ENCODE measurements around the gene MARK2. TPM values are rescaled to one million over a fixed set of nuclear protein-coding genes. Genes with fewer than 3 reads are reported as not detected.
A peak's percentile ranks its signal among the peaks of the same experiment; 100 is the strongest.

Gene MARK2
- total RNA-seq, 2 donors from 2014 or later = 32.2 to 33.9 TPM

- Histone ChIP-seq H3K27me3 (no peaks in the 10 kb centered on the region), H3K4me3 (no peak overlapping the region), H3K27ac (peak overlapping the region in 3 of 4 donors; percentile 47 to 60 (median 56)), H3K9me3 (no peaks in the 10 kb centered on the region), H3K4me1 (peaks cover 73% of the 10 kb centered on the region), H3K36me3 (replicated peaks in 1 of 2; ENCODE audit: insufficient read depth in 1 of 2, low read depth in 2 of 2) (no peaks in the 10 kb centered on the region)
- 49 to 71% methylated on average over 5 to 6 of the region's 6 CpGs for WGBS, 2 donors
- intact Hi-C loops (cut with DNase I) = no loop called here
- ATAC-seq (no peak), DNase-seq (peak in 2 of 4 donors; percentile 38 to 44)
- no peak for TF ChIP-seq POLR2A (IDR thresholded peaks at IDR 0.05)
- TF ChIP-seq, protein P1, sequence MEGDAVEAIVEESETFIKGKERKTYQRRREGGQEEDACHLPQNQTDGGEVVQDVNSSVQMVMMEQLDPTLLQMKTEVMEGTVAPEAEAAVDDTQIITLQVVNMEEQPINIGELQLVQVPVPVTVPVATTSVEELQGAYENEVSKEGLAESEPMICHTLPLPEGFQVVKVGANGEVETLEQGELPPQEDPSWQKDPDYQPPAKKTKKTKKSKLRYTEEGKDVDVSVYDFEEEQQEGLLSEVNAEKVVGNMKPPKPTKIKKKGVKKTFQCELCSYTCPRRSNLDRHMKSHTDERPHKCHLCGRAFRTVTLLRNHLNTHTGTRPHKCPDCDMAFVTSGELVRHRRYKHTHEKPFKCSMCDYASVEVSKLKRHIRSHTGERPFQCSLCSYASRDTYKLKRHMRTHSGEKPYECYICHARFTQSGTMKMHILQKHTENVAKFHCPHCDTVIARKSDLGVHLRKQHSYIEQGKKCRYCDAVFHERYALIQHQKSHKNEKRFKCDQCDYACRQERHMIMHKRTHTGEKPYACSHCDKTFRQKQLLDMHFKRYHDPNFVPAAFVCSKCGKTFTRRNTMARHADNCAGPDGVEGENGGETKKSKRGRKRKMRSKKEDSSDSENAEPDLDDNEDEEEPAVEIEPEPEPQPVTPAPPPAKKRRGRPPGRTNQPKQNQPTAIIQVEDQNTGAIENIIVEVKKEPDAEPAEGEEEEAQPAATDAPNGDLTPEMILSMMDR (IDR thresholded peaks at IDR 0.05) = no peak
These were observed 38.8 kb downstream of the MARK2 start for GRCh38 chr11:63877658-63878241.

GRCh38 chr11:63879598-63880402 is 40.9 kb downstream of the MARK2 start:
- ATAC-seq (no peak), DNase-seq (no peak)
- H3K9me3 ChIP-seq = no peaks in the 10 kb centered on the region
- H3K4me1 ChIP-seq = peaks cover 67% of the 10 kb centered on the region
- TF ChIP-seq, protein P1 (IDR thresholded peaks at IDR 0.05) = no peak
- TF ChIP-seq POLR2A (IDR thresholded peaks at IDR 0.05) = no peak
- H3K27me3 ChIP-seq = no peaks in the 10 kb centered on the region
- peak overlapping the region in 1 of 4 donors; percentile 34 for H3K27ac ChIP-seq
- WGBS, 2 donors = 28 to 36% methylated on average over 2 of the region's 2 CpGs
- intact Hi-C loops (cut with DNase I) = no loop called here
- no peaks in the 10 kb centered on the region for H3K36me3 ChIP-seq (replicated peaks in 1 of 2; ENCODE audit: insufficient read depth in 1 of 2, low read depth in 2 of 2)
- no peak overlapping the region for H3K4me3 ChIP-seq

DNA sequence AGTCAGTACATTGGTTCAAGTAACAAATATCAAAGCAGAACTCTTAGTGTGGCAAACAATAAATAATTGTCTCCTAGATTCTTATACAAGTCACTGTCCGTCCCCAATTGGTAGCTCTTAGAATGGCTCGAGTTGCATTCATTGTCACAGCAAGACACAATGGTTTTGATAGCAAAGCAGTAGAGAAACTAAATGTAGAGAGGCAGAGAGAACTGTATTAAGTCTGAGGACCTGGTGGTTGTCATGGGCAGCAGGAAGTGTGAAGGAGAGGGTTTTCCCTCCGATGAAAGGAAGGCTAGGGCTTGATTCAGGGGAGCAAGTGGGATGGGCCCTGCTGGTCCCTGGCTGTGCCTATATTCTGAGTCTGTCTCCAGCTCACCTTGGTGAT is 41.5 kb downstream of the MARK2 start:
- Histone ChIP-seq H3K27ac (peak overlapping the region in 1 of 4 donors; percentile 34), H3K4me1 (peaks cover 62% of the 10 kb centered on the region), H3K4me3 (no peak overlapping the region), H3K9me3 (no peaks in the 10 kb centered on the region), H3K36me3 (replicated peaks in 1 of 2; ENCODE audit: insufficient read depth in 1 of 2, low read depth in 2 of 2) (no peaks in the 10 kb centered on the region), H3K27me3 (no peaks in the 10 kb centered on the region)
- 45 to 65% methylated on average over 3 of the region's 3 CpGs for WGBS, 2 donors
- intact Hi-C loops (cut with DNase I) = no loop called here
- no peak for DNase-seq
- no peak for ATAC-seq
- TF ChIP-seq, protein P1 (IDR thresholded peaks at IDR 0.05) = no peak
- TF ChIP-seq POLR2A (IDR thresholded peaks at IDR 0.05) = no peak

GRCh38 chr11:63882555-63883242 is 43.8 kb downstream of the MARK2 start:
- WGBS, 2 donors = 62 to 92% methylated on average over 4 to 7 of the region's 7 CpGs
- no peak for ATAC-seq

More at GRCh38 chr11:63882555-63883242, 43.8 kb downstream of the MARK2 start:
- TF ChIP-seq, protein P1 (IDR thresholded peaks at IDR 0.05) = no peak
- TF ChIP-seq POLR2A (IDR thresholded peaks at IDR 0.05) = no peak
- H3K27ac ChIP-seq = no peak overlapping the region
- no peak overlapping the region for H3K4me3 ChIP-seq
- peaks cover 54% of the 10 kb centered on the region for H3K4me1 ChIP-seq
- DNase-seq = peak in 1 of 4 donors; percentile 59
- no peaks in the 10 kb centered on the region for H3K9me3 ChIP-seq
- intact Hi-C loops (cut with DNase I) = no loop called here
- H3K36me3 ChIP-seq (replicated peaks in 1 of 2; ENCODE audit: insufficient read depth in 1 of 2, low read depth in 2 of 2) = no peaks in the 10 kb centered on the region
- H3K27me3 ChIP-seq = no peaks in the 10 kb centered on the region

Measured in body of pancreas (tissue), 4 donors.